CD1c-positive myeloid dendritic cell (primary cell): ENCODE data around the gene NAPB.

Experiments used
- DNase-seq: peaks from one replicate; pipeline ENCODE4 v3.0.0-alpha.2; 2016; ENCODE audit errors: extremely low spot score

The NAPB gene

DNA sequence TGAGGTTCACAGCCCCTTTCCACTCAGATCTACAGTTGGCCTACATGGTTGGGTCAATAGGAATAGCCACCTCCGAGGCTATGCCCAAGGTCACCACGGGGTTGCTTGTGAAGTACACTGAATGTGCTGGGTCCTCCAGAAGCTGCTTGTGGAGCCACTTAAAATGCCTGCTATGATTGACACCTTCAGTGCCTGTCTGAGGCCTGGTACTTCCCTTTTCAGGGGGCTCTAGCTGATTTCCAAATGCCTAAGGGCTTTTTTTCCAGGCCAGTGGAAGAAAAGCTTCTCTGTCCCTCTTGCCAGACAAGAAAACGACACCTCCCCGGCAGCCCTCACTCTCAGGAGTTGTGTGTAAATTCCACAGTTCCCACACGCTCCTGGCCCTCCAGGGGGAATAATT, 77.0 kb downstream of the NAPB start:
- DNase-seq = no peak

DNA sequence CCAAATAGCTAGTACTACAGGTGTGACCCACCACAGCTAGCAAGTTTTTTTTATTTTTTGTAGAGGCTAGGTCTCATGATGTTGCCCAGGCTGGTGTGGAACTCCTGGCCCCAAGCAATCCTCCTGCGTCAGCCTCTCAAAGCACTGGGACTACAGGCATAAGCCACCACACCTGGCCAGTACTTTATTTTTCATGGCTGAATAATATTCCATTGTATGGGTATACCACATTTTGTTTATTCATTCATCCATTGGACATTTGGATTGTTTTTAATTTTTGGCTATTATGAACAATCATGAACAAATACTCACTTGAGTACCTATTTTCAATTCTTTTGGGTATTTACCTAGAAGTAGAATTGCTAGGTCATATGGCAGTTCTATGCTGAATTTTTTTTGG, 77.7 kb downstream of the NAPB start:
- no peak for DNase-seq

DNA sequence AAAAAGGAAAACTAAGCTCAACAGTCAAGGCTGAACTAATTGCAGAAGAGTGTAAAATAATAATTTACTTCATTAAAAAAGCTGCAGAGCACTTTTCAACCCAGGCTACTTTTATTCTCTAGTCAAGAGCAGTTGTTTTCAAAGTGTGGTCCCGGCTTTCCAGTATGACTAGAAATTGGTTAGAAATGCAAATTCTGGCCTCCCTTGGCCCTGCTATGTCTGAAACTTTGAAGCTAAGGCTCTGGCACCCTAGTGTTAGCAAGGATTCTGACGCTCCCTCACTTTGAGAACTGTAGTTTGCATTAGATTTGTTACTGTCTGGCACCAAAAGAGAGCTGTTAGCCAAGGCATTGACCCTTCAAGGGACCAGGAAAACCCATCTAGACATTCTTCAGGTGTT, 80.2 kb downstream of the NAPB start:
- DNase-seq = no peak

DNA sequence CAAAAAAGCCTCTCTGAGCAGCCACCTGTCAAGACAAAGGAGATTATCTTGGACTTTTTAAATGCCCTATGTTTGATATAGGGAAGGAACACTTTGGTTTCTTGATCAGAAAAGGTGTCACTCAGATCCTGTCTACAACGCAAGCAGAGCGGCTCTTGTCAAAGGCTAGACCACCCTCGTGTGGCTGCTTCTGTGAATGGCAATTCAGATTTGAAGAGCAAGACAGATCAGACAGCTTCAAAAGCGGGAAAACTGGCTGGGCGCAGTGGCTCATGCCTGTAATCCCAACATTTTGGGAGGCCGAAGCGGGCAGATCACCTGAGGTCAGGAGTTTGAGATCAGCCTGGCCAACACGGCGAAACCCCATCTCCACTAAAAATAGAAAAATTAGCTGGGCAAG, 80.8 kb downstream of the NAPB start:
- DNase-seq = peak; percentile 65

DNA sequence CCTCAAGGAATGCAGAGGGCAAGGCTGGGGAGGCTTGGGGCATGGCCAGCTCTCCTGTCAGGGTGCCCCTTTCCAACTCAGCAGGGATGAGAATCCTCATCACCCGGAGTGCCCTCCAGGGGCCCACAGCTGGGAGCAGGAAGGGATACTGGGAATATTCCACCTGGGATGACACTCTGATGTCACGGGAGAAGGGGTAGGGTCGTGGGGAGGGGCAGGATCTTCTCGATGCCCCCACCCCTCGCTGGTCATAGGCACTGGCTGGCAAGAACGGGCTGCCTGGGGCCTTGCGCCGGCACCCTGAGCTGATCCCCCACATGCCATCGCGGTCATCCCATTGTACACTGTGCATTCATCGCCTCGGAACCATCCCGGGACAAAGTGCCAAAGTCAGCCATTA, 81.3 kb downstream of the NAPB start:
- no peak for DNase-seq

DNA sequence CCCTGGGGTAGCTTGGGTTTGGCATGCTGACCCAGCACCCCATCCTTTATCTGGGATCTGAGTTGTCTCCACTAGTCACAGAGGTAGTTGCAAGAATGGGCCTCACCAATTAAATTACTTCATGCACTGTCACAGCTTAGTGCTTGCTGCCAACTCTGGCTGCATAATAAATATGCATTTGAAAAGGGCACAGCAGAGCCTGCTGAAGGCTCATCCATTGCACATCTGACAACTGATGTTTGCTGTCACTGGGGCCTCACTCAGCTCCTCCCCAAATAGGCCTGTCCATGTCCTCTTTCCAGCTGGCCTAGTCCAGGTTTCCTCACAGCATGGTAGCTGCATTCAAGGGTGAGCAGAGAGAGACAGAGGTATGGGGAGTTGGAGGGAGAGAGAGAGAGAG, 84.0 kb downstream of the NAPB start:
- DNase-seq = no peak

DNA sequence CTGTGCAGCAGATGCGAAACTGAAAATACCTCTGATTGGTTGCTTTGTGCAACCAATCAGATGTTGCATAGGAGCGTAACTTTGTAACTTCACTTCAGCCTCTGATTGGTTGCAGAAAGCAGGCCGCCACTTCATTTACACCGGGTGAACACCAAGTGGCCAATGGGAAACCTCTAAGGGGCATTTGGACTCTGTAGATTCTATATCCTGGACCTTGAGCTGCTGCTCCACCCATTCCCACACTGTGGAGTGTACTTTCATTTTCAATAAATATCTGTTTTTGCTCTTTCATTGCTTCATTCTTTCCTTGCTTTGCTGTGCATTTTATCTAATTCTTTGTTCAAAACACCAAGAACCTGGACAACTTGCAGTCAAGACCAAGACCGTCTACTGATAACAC, 84.8 kb downstream of the NAPB start:
- DNase-seq = no peak

DNA sequence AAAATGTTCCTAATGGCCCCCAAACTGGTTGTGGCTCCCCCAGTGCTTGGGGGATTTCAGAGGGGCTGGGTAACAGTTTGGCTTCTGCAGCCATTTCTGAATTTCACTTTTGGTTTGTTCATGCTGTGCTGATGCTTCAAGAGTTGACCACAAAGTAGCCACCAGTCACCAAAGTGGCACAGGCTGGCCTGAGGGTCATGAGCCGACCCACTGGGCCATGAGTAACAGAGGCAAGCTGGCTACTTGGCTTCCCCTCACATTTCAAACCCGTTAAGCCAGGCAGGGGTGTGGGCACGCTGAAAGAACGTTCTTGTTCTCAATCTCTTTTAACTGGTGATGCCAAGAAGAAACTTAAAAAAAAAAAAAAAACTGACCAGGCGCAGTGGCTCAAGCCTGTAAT, 85.8 kb downstream of the NAPB start:
- DNase-seq = no peak

DNA sequence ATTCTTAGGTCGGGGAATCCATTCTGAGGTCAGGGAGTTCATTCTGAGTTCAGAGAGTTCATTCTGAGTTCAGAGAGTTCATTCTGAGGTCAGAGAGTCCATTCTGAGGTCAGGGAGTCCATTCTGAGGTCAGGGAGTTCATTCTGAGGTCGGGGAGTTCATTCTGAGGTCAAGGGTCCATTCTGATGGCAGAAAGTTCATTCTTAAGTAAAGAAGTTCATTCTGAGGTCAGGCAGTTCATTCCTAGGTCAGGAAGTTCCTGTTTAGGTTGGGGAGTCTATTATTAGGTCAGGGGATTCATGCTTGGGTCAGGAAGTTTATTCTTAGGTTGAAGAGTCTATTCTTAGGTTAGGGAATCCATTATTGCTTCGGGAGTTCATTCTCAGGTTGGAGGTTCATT, 87.2 kb downstream of the NAPB start:
- DNase-seq = peak; percentile 53

DNA sequence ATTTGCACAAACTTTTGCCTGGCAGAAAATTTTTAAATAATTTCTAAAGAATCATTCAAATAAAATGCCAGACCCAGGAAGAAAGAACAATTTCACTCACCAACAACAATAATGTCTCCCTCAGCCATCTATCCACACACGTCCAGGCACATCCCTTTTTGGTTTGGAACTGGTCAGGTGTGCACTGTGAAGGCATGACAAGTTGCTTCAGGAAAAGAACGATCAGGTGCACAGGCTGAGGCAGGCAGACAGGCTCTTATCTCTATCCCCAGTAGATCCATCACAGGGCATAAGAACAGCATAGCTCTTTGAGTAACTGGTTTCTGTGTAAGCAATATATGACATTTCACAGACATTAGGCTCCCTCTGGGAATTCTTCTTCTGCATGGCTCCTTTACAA, 88.8 kb downstream of the NAPB start:
- DNase-seq = no peak

DNA sequence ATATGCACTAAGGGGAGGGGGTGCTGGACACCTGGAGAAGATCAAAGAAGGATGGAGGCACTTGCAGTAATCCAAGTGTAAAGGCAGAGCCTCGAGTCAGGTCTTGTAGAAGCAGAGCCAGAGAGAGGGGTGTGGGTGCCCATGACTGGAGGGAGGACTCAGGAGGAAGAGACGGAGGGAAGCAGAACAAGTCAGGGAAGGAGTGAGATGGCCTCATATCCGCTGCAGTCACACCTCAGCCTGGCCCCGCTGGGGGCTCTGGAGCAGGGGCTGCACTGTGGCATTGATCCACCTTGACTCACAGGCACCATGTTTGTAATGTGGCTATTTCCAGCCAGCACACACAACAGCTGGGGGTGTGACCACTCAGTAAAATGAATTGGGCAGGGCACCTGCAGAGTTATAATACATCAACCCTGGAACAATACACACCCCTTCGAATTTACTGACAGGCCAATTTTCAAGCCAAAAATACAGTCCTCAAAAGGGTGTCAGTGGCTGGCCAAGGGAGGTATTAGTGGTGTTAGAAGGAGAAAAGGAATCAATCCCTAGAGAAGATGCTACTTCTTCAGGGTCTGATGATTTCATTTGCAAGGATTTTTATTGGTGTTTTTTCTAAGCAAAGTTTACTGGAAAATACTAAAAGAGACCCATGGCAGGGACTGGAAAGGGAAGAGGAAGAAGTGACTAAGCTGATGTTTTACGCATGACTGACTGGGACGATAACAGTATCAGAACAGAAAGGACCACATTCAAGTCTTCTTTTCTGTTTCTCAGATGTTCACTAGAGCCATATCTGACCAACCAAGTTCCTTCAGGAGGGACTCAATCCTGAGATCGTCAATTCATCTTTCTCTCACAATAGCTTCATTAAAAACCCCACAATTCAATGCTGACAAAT, 89.6 kb downstream of the NAPB start:
- no peak for DNase-seq

DNA sequence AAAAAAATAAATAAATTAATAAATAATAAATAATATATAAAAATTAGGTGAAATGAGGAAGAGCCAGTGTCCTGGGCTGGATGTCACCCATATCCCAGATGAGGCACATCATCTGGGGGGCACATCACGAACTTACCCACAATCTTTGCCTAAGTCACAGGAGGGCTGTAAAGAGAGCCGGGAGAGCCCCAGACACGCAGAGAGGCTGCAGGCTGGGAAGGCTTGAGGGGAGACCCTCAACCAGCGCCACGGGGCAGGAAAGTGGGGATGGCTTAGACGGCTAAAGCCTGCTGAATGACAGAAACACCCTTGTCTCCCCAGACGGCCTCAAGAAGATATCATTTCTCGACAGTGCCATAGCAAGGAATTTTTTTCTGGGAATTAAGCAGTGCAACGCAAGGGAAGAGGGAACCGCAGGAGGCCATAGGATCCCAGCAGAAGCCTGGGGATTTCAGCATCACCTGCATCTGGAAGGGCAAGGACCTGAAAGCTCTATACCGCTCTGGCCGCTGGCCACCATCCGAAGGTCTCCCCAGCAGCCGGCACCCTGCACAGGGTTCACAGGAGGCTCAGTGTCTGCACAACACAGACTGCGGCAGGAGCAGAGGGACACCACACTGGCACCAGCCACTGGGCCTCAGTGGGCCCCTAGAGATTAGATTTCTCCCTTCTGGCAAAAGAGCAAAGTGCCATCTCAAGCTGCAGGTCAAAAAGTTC, 93.5 kb downstream of the NAPB start:
- DNase-seq = no peak

DNA sequence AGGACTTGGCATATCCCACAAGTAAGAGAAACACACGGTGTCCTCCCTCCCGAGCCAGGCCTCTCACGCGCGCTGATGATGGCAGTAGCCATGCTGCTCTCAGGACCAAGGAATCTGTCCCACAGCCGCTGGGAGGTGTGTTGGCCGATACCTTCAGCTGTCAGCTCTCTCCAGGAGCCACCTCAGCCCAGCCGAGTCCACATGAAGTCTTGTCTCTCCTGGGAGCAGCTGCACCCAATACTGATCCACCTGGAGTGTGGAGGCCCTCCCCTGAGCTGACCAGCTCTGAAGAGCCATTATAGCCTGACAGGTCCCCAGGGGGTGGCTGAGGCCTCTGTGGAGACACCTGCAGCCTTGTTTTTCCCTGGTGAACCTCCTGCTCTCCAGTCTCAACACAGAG, 94.5 kb downstream of the NAPB start:
- DNase-seq = no peak

DNA sequence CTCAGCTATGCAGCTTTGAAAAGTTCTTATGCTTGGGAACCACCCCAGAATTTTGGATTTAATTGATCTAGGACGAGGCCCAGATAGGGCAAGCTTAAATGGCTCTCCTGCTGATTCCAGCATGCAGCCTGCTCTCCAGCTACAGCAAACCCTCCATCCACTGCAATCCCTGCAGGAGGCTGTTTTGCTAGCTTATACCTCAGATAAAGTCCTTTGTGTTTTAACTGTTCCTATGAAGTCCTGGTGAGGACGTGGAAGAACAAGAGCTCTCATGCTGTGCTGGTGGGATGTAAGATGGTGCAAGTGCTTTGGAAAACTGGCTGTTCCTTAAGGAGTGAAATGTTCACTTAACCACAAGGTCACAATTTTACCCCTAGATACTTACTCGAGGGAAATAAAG, 96.2 kb downstream of the NAPB start:
- DNase-seq = no peak
